ENCODE measurements around the gene TMEM115.
A peak's percentile ranks its signal among the peaks of the same experiment; 100 is the strongest.

The TMEM115 gene

GRCh38 chr3:50330330-50330729 is 29.0 kb downstream of the TMEM115 start:
- DNase-seq, result no peak

GRCh38 chr3:50327943-50328691 is 31.2 kb downstream of the TMEM115 start, which contains the start of gene TUSC2:
Gene TUSC2, minus strand, starts transcription at chr3:50328223. Its CDS starts 124 bp downstream, at chr3:50328099.
- peak; percentile 94 to 96 for DNase-seq

- DNase-seq, result no peak
Observed at GRCh38 chr3:50327129-50327528, 32.2 kb downstream of the TMEM115 start.

GRCh38 chr3:50326182-50326541 is 33.2 kb downstream of the TMEM115 start:
- DNase-seq, result peak in 1 of 2 donors; percentile 1

- peak in 1 of 2 donors; percentile 1 for DNase-seq
Observed at GRCh38 chr3:50325497-50326181, 33.7 kb downstream of the TMEM115 start.

GRCh38 chr3:50325113-50325480 is 34.2 kb downstream of the TMEM115 start:
- DNase-seq, result no peak

GRCh38 chr3:50324351-50325112 is 34.8 kb downstream of the TMEM115 start:
- peak; percentile 55 to 59 for DNase-seq

- DNase-seq, result no peak
Observed at GRCh38 chr3:50323614-50324199, 35.6 kb downstream of the TMEM115 start.

- peak in 1 of 2 donors; percentile 1 for DNase-seq
Observed at GRCh38 chr3:50323092-50323600, 36.2 kb downstream of the TMEM115 start.

GRCh38 chr3:50322386-50323091 is 36.8 kb downstream of the TMEM115 start, which contains the start of gene HYAL2:
Gene HYAL2, minus strand, starts transcription at chr3:50322745. Its CDS starts 2,256 bp downstream, at chr3:50320489.
- DNase-seq, result peak in 1 of 2 donors; percentile 2

- no peak for DNase-seq
Observed at GRCh38 chr3:50322115-50322385, 37.3 kb downstream of the TMEM115 start.

GRCh38 chr3:50321336-50322114 is 37.8 kb downstream of the TMEM115 start:
- peak; percentile 82 to 85 for DNase-seq

GRCh38 chr3:50320853-50321335 is 38.4 kb downstream of the TMEM115 start:
- peak; percentile 65 to 75 for DNase-seq

- peak in 1 of 2 donors; percentile 3 for DNase-seq
Observed at GRCh38 chr3:50319894-50320625, 39.3 kb downstream of the TMEM115 start.

- no peak for DNase-seq
Observed at GRCh38 chr3:50319181-50319893, 40.0 kb downstream of the TMEM115 start.

- DNase-seq, result peak in 1 of 2 donors; percentile 1
Observed at GRCh38 chr3:50318615-50319014, 40.7 kb downstream of the TMEM115 start.

- DNase-seq, result no peak
Observed at GRCh38 chr3:50318163-50318562, 41.2 kb downstream of the TMEM115 start.

GRCh38 chr3:50317300-50317699 is 42.0 kb downstream of the TMEM115 start:
- DNase-seq, result peak in 1 of 2 donors; percentile 1

- DNase-seq, result peak; percentile 71 to 73
Observed at GRCh38 chr3:50316657-50317242, 42.6 kb downstream of the TMEM115 start.
